22Rv1 (cell line): ENCODE results near the gene KLC1.

ENCODE experiments used
- CTCF ChIP-seq: fragments of 450-650 bp; IDR thresholded peaks from 2 replicates; pipeline ENCODE4 v1.5.1; 2017; ENCODE audit warnings: mild to moderate bottlenecking
- ZFX ChIP-seq: fragments of 450-650 bp; IDR thresholded peaks from 2 replicates; pipeline ENCODE4 v1.6.1; 2017; ENCODE audit warnings: antibody characterized with exemption, borderline replicate concordance

GRCh38 chr14:103712633-103713247, 83.7 kb downstream of the KLC1 start:
- TF ChIP-seq CTCF: no peak
- no peak for TF ChIP-seq ZFX
